GM12891 (cell line): ENCODE measurements around the gene FBXL7.

Experiments used
- POLR2A ChIP-seq: IDR thresholded peaks from 2 replicates; pipeline ENCODE4 v1.6.1; 2011; ENCODE audit warnings: low read depth, low read length, control low read depth
- POLR2AphosphoS5 ChIP-seq: IDR thresholded peaks from 2 replicates; pipeline ENCODE4 v1.6.1; 2011; ENCODE audit warnings: low read depth, low read length, control low read depth
- POU2F2 ChIP-seq: IDR thresholded peaks from 2 replicates; pipeline ENCODE4 v1.6.1; 2011; ENCODE audit warnings: low read depth, mild to moderate bottlenecking, control low read depth, low read length, moderate library complexity

- no peak for TF ChIP-seq POLR2A
- no peak for TF ChIP-seq POU2F2
- TF ChIP-seq POLR2AphosphoS5 = no peak
These were observed 327.8 kb downstream of the FBXL7 start for GRCh38 chr5:15827741-15828140.
